Activated CD4-positive, alpha-beta memory T cell treated with anti-CD3 and anti-CD28 coated beads for 36 hours (primary cell): ENCODE data around the gene AGO4. TPM values are rescaled to one million over a fixed set of nuclear protein-coding genes. Genes with fewer than 3 reads are reported as not detected.

Experiments
- CTCF ChIA-PET: fragments of 350-600 bp; sonication (Branson Sonifier 250); formaldehyde crosslinking; loops from one replicate; lab custom pipeline; 2021; ENCODE audit warnings: antibody characterized with exemption, inconsistent platforms; lab: Charles Lee
- POLR2A ChIA-PET: fragments of 350-600 bp; sonication (Branson Sonifier 250); formaldehyde crosslinking; loops from one replicate; lab custom pipeline; 2021; ENCODE audit warnings: antibody characterized with exemption; lab: Charles Lee
- DNase-seq: peaks from one replicate; pipeline ENCODE4 v3.0.0-alpha.2; 2020
- H3K27ac Mint-ChIP-seq: one replicate; pipeline ENCODE4 v1.8.0; 2021; ENCODE audit warnings: mixed read lengths
- H3K27me3 Mint-ChIP-seq: one replicate; pipeline ENCODE4 v1.8.0; 2021; ENCODE audit warnings: mixed read lengths
- H3K36me3 Mint-ChIP-seq: one replicate; pipeline ENCODE4 v1.8.0; 2021; ENCODE audit warnings: mixed read lengths
- H3K4me1 Mint-ChIP-seq: one replicate; pipeline ENCODE4 v1.8.0; 2021; ENCODE audit warnings: low read depth, mixed read lengths
- H3K4me3 Mint-ChIP-seq: one replicate; pipeline ENCODE4 v1.8.0; 2021; ENCODE audit warnings: mild to moderate bottlenecking, mixed read lengths
- H3K9me3 Mint-ChIP-seq: one replicate; pipeline ENCODE4 v1.8.0; 2021; ENCODE audit warnings: mixed read lengths
- intact Hi-C: fragments of 100-400 bp; cut with micrococcal nuclease; formaldehyde crosslinking; loops from one replicate; pipeline ENCODE4 v1.15.1; 2023
- total RNA-seq, 2 experiments: library from RNA; stranded (reverse); gene quantifications; one replicate each; pipeline ENCODE4 v1.2.3, GENCODE V29; 2021

The AGO4 gene
- total RNA-seq, 2 experiments from 2014 or later = 5.1 to 6.0 TPM

DNA sequence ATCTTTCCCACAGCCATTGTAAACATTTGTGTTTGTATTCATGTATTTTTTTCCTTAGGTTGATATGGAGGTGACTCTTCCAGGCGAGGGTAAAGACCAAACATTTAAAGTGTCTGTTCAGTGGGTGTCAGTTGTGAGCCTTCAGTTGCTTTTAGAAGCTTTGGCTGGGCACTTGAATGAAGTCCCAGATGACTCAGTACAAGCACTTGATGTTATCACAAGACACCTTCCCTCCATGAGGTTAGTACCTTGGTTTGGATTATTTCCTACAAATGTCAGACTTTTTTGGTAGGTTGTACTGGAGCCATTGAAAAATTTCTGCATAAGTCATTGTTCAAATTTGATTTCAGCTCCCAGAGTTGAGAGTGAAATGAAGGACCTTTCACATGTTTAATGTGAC, 17.4 kb downstream of the AGO4 start:
- Mint-ChIP-seq H3K4me1 (no peaks in the 10 kb centered on the region), H3K4me3 (no peak overlapping the region), H3K27ac (no peak overlapping the region), H3K36me3 (peaks cover 8% of the 10 kb centered on the region), H3K27me3 (no peaks in the 10 kb centered on the region), H3K9me3 (no peaks in the 10 kb centered on the region)
- POLR2A ChIA-PET = no interaction called here
- no peak for DNase-seq
- intact Hi-C loops = no loop called here
- CTCF ChIA-PET = no interaction called here

DNA sequence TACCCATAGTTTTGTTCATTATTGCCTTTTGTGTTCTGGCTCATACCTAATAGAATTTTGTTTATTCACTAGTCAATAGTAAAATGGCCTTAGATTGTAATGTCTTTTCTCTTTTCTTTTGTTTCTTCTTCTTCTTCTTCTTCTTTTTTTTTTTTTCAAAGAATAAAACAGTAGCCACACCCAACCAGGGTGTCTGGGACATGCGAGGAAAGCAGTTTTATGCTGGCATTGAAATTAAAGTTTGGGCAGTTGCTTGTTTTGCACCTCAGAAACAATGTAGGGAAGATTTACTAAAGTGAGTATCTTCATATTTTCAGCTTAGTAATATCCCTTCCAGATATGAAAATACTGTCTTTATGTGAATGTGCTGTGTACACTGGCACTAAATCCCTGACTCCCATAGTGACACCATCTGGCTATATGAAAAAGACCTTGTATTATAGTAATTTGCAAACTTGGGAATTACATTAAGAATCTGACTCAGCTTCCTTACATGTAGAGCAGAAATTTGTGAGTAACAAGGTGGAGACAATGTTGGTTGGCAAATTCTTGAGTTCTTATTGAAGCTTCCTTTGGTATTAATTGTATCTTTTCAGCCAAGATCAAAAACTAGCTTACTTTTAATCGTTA, 24.6 kb downstream of the AGO4 start:
- ChIA-PET CTCF (interaction anchor here (0.9 kb wide), 1 partner anchor 34 kb away, joined by 5 read pairs; no protein-coding TSS in a partner anchor), POLR2A (no interaction called here)
- no peak for DNase-seq
- Mint-ChIP-seq H3K36me3 (peaks cover 23% of the 10 kb centered on the region), H3K27me3 (no peaks in the 10 kb centered on the region), H3K27ac (no peak overlapping the region), H3K4me3 (no peak overlapping the region), H3K9me3 (no peaks in the 10 kb centered on the region), H3K4me1 (no peaks in the 10 kb centered on the region)
- intact Hi-C loops = no loop called here

GRCh38 chr1:35833395-35833794, 25.6 kb downstream of the AGO4 start:
- Mint-ChIP-seq H3K4me3 (no peak overlapping the region), H3K27me3 (no peaks in the 10 kb centered on the region), H3K36me3 (peaks cover 25% of the 10 kb centered on the region), H3K27ac (no peak overlapping the region), H3K4me1 (no peaks in the 10 kb centered on the region), H3K9me3 (no peaks in the 10 kb centered on the region)
- intact Hi-C loops = no loop called here
- CTCF ChIA-PET = no interaction called here
- DNase-seq = no peak
- POLR2A ChIA-PET = no interaction called here

DNA sequence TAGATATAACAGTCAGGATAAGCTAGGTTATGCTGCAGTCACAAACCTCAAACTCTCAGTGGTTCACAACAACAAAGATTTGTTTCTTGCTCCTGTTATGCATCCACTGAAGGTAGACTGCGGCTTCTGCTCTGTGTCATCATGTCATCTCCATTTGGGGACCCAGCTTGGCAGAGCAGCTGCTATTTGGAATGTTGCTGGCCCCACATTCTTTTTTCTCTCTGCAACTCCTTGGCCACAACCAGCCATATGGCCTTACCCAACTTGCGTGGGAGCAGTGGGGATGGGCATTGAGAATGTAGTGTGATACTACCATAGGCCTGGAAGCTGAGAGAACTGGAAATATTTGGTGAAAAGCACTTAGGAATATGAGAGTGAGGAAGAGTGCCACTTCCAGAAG, 26.4 kb downstream of the AGO4 start:
- ChIA-PET CTCF (interaction anchor here (0.7 kb wide), 1 partner anchor 24 kb away, joined by 3 read pairs; no protein-coding TSS in a partner anchor), POLR2A (no interaction called here)
- intact Hi-C loops = no loop called here
- Mint-ChIP-seq H3K4me1 (no peaks in the 10 kb centered on the region), H3K9me3 (no peaks in the 10 kb centered on the region), H3K27ac (no peak overlapping the region), H3K4me3 (no peak overlapping the region), H3K36me3 (peaks cover 28% of the 10 kb centered on the region), H3K27me3 (no peaks in the 10 kb centered on the region)
- no peak for DNase-seq

- POLR2A ChIA-PET = no interaction called here
- H3K27ac Mint-ChIP-seq = no peak overlapping the region
- CTCF ChIA-PET = no interaction called here
Measured at GRCh38 chr1:35835398-35835797, 27.6 kb downstream of the AGO4 start.

DNA sequence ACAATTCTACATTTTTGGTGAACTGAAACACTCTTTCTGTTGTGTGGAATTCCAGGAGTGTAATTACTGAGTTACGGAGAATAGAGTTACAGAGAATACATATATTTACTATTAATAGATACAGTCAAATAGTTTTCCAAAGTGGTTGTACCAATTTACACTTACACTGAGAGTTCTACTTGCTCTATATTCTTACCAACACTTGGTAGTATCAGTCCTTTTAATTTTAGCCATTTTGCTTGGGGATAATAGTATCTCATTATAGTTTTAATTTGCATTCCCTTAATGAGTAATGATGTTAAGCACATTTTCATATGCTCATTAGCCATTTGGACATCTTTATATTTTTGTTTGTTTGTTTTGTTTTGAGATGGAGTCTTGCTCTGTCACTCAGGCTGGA, 28.9 kb downstream of the AGO4 start:
- CTCF ChIA-PET = no interaction called here

More at GRCh38 chr1:35835398-35835797, 27.6 kb downstream of the AGO4 start:
- H3K4me1 Mint-ChIP-seq = no peaks in the 10 kb centered on the region
- DNase-seq = no peak
- intact Hi-C loops = no loop called here
- H3K36me3 Mint-ChIP-seq = peaks cover 28% of the 10 kb centered on the region
- no peak overlapping the region for H3K4me3 Mint-ChIP-seq
- H3K9me3 Mint-ChIP-seq = no peaks in the 10 kb centered on the region
- H3K27me3 Mint-ChIP-seq = no peaks in the 10 kb centered on the region

DNA sequence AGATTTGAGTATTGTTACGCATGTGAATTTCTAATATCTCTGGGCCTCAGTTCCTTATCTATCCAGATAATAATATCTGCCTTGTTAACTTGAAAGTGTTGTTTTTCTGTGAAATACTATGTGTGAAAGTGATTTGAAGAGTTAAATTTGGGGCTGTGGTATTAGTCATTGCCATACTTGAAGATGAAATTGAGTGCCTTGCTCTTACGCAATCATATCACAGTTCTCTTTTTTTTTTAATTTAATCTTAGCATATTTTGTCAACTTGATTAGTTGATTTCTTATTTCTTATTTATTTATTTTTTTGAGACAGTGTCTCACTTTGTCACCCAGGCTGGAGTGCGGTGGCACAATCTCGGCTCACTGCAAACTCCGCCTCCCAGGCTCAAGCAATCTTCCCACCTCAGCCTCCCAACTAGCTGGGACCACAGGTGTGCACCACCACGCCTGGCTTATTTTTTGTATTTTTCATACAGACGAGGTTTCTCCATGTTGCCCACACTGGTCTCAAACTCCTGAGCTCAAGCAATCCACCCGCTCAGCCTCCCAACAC, 31.0 kb downstream of the AGO4 start:
- peaks cover 27% of the 10 kb centered on the region for H3K36me3 Mint-ChIP-seq
- H3K4me1 Mint-ChIP-seq = no peaks in the 10 kb centered on the region
- no peak overlapping the region for H3K27ac Mint-ChIP-seq
- ChIA-PET CTCF (no interaction called here), POLR2A (no interaction called here)
- no peaks in the 10 kb centered on the region for H3K9me3 Mint-ChIP-seq
- H3K4me3 Mint-ChIP-seq = no peak overlapping the region
- intact Hi-C loops = no loop called here
- H3K27me3 Mint-ChIP-seq = no peaks in the 10 kb centered on the region
- no peak for DNase-seq

More for the DNA sequence above, 28.9 kb downstream of the AGO4 start:
- no peak overlapping the region for H3K4me3 Mint-ChIP-seq
- H3K9me3 Mint-ChIP-seq = no peaks in the 10 kb centered on the region
- POLR2A ChIA-PET = no interaction called here
- H3K27me3 Mint-ChIP-seq = no peaks in the 10 kb centered on the region
- DNase-seq = no peak
- H3K36me3 Mint-ChIP-seq = peaks cover 30% of the 10 kb centered on the region
- no peaks in the 10 kb centered on the region for H3K4me1 Mint-ChIP-seq
- no peak overlapping the region for H3K27ac Mint-ChIP-seq
- intact Hi-C loops = no loop called here

GRCh38 chr1:35844826-35845225, 37.0 kb downstream of the AGO4 start:
- CTCF ChIA-PET = no interaction called here
- H3K4me3 Mint-ChIP-seq = no peak overlapping the region

GRCh38 chr1:35845766-35846165, 38.0 kb downstream of the AGO4 start:
- no peaks in the 10 kb centered on the region for H3K9me3 Mint-ChIP-seq
- H3K36me3 Mint-ChIP-seq = peaks cover 15% of the 10 kb centered on the region
- DNase-seq = no peak
- ChIA-PET POLR2A (no interaction called here), CTCF (no interaction called here)
- no peak overlapping the region for H3K4me3 Mint-ChIP-seq
- H3K27me3 Mint-ChIP-seq = no peaks in the 10 kb centered on the region
- no peak overlapping the region for H3K27ac Mint-ChIP-seq
- intact Hi-C loops = no loop called here
- no peaks in the 10 kb centered on the region for H3K4me1 Mint-ChIP-seq

More at GRCh38 chr1:35844826-35845225, 37.0 kb downstream of the AGO4 start:
- intact Hi-C loops = no loop called here
- Mint-ChIP-seq H3K27ac (no peak overlapping the region), H3K9me3 (no peaks in the 10 kb centered on the region), H3K4me1 (no peaks in the 10 kb centered on the region), H3K27me3 (no peaks in the 10 kb centered on the region), H3K36me3 (peaks cover 11% of the 10 kb centered on the region)
- POLR2A ChIA-PET = no interaction called here
- DNase-seq = no peak

GRCh38 chr1:35847935-35848565, 40.2 kb downstream of the AGO4 start:
- POLR2A ChIA-PET = no interaction called here
- no peaks in the 10 kb centered on the region for H3K4me1 Mint-ChIP-seq
- no peak overlapping the region for H3K27ac Mint-ChIP-seq
- H3K36me3 Mint-ChIP-seq = peaks cover 7% of the 10 kb centered on the region
- CTCF ChIA-PET = no interaction called here
- H3K9me3 Mint-ChIP-seq = no peaks in the 10 kb centered on the region
- intact Hi-C loops = no loop called here
- no peak overlapping the region for H3K4me3 Mint-ChIP-seq
- no peaks in the 10 kb centered on the region for H3K27me3 Mint-ChIP-seq
- DNase-seq = no peak

GRCh38 chr1:35850051-35850450, 42.2 kb downstream of the AGO4 start:
- CTCF ChIA-PET = no interaction called here
- POLR2A ChIA-PET = no interaction called here
- no peaks in the 10 kb centered on the region for H3K4me1 Mint-ChIP-seq
- H3K36me3 Mint-ChIP-seq = peaks cover 12% of the 10 kb centered on the region
- DNase-seq = no peak
- no peak overlapping the region for H3K27ac Mint-ChIP-seq
- no peaks in the 10 kb centered on the region for H3K27me3 Mint-ChIP-seq
- H3K4me3 Mint-ChIP-seq = no peak overlapping the region
- H3K9me3 Mint-ChIP-seq = no peaks in the 10 kb centered on the region
- intact Hi-C loops = no loop called here

DNA sequence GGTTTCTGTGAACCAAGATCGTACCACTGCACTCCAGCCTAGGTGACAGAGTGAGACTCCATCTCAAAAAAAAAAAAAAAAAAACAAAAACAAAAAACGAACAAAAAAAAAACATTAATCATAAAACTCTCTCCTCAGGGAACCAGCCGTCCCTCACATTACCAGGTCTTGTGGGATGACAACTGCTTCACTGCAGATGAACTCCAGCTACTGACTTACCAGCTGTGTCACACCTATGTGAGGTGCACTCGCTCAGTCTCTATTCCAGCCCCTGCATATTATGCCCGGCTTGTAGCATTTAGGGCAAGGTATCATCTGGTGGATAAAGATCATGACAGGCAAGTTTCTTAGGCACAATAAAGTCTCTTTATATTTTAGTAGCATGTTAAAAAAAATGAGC, 42.9 kb downstream of the AGO4 start:
- Mint-ChIP-seq H3K9me3 (no peaks in the 10 kb centered on the region), H3K36me3 (peaks cover 12% of the 10 kb centered on the region), H3K27me3 (no peaks in the 10 kb centered on the region), H3K27ac (no peak overlapping the region), H3K4me3 (no peak overlapping the region), H3K4me1 (no peaks in the 10 kb centered on the region)
- CTCF ChIA-PET = no interaction called here
- no peak for DNase-seq
- POLR2A ChIA-PET = no interaction called here
- intact Hi-C loops = no loop called here
